GM18520 (cell line): ENCODE results near the gene TANGO2.

Experiments used
- ATAC-seq: cut with Tn5 transposase; IDR thresholded peaks from one replicate; pipeline ENCODE4 v1.9.1; 2021; ENCODE audit not compliant: unreplicated experiment

Gene TANGO2

GRCh38 chr22:20040327-20041200, 19.7 kb downstream of the TANGO2 start:
- ATAC-seq = no peak

GRCh38 chr22:20043057-20043996, 22.4 kb downstream of the TANGO2 start:
- no peak for ATAC-seq

GRCh38 chr22:20043997-20044342, 23.1 kb downstream of the TANGO2 start:
- ATAC-seq = no peak

- ATAC-seq = no peak
Measured at GRCh38 chr22:20044495-20045151, 23.7 kb downstream of the TANGO2 start.

- ATAC-seq = no peak
Measured at GRCh38 chr22:20046730-20047129, 25.8 kb downstream of the TANGO2 start.

GRCh38 chr22:20051927-20052308, 31.0 kb downstream of the TANGO2 start:
- ATAC-seq = no peak

GRCh38 chr22:20052309-20053259, 31.7 kb downstream of the TANGO2 start:
- no peak for ATAC-seq

- no peak for ATAC-seq
Measured at GRCh38 chr22:20053407-20054033, 32.6 kb downstream of the TANGO2 start.

GRCh38 chr22:20054034-20054427, 33.1 kb downstream of the TANGO2 start:
- ATAC-seq = no peak

GRCh38 chr22:20054485-20054884, 33.6 kb downstream of the TANGO2 start:
- no peak for ATAC-seq

- no peak for ATAC-seq
Measured at GRCh38 chr22:20055144-20055543, 34.2 kb downstream of the TANGO2 start.

- ATAC-seq = no peak
Measured at GRCh38 chr22:20055654-20056053, 34.7 kb downstream of the TANGO2 start.

- no peak for ATAC-seq
Measured at GRCh38 chr22:20056161-20056560, 35.3 kb downstream of the TANGO2 start.

GRCh38 chr22:20056696-20057386, 35.9 kb downstream of the TANGO2 start:
- ATAC-seq = no peak

- no peak for ATAC-seq
Measured at GRCh38 chr22:20057596-20058268, 36.8 kb downstream of the TANGO2 start.

- ATAC-seq = no peak
Measured at GRCh38 chr22:20058989-20059770, 38.3 kb downstream of the TANGO2 start.

GRCh38 chr22:20060700-20061480, 40.0 kb downstream of the TANGO2 start:
- ATAC-seq = no peak
